NB4 (cell line): ENCODE data around the gene POT1.

Experiments used
- POLR2A ChIP-seq: IDR thresholded peaks from 2 replicates; pipeline ENCODE4 v1.6.1; 2011; ENCODE audit warnings: mild to moderate bottlenecking; ENCODE audit not compliant: insufficient read length; ENCODE audit errors: extremely low read depth
- TF ChIP-seq, protein P1 (sequence below): IDR thresholded peaks from one replicate; pipeline ENCODE4 v1.5.1; 2012; ENCODE audit warnings: low read depth, low read length

- no peak for TF ChIP-seq POLR2A
- TF ChIP-seq, protein P1, sequence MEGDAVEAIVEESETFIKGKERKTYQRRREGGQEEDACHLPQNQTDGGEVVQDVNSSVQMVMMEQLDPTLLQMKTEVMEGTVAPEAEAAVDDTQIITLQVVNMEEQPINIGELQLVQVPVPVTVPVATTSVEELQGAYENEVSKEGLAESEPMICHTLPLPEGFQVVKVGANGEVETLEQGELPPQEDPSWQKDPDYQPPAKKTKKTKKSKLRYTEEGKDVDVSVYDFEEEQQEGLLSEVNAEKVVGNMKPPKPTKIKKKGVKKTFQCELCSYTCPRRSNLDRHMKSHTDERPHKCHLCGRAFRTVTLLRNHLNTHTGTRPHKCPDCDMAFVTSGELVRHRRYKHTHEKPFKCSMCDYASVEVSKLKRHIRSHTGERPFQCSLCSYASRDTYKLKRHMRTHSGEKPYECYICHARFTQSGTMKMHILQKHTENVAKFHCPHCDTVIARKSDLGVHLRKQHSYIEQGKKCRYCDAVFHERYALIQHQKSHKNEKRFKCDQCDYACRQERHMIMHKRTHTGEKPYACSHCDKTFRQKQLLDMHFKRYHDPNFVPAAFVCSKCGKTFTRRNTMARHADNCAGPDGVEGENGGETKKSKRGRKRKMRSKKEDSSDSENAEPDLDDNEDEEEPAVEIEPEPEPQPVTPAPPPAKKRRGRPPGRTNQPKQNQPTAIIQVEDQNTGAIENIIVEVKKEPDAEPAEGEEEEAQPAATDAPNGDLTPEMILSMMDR: no peak
Measured at GRCh38 chr7:124874644-124875163, 54.9 kb downstream of the POT1 start.
